Stimulated activated naive B cell treated with anti-CD40 and anti-IgM and Interleukin-4, amounts not matched to agents 10 μg/mL and 1 μg/mL and 100 μg/mL, for 72 hours (primary cell): ENCODE results near the gene CEP170B.
"Not testable (repeated sequence)": the region's sequence is repeated elsewhere in the genome, so short reads cannot be mapped to it uniquely, and the experiment has no call there.

Experiments
- ATAC-seq, 2 donors: fragments of 150-1000 bp; cut with Tn5 transposase; replicated peaks; 2 replicates each; pipeline ENCODE4 v1.10.0; 2021; ENCODE audit warnings: moderate library complexity in 1 of 2
- DNase-seq: peaks from one replicate; pipeline ENCODE4 v3.0.0; 2021
- H3K27ac Mint-ChIP-seq: one replicate; pipeline ENCODE4 v1.8.0; 2022; ENCODE audit warnings: mild to moderate bottlenecking, mixed read lengths
- H3K27me3 Mint-ChIP-seq, 2 donors: one replicate each; pipeline ENCODE4 v1.8.0; 2022; ENCODE audit warnings: mixed read lengths in 2 of 2
- H3K36me3 Mint-ChIP-seq, 2 donors: one replicate each; pipeline ENCODE4 v1.8.0; 2022; ENCODE audit warnings: mixed read lengths in 2 of 2, mild to moderate bottlenecking in 1 of 2
- H3K4me1 Mint-ChIP-seq, 2 donors: one replicate each; pipeline ENCODE4 v1.8.0; 2022; ENCODE audit warnings: mixed read lengths in 2 of 2, mild to moderate bottlenecking in 1 of 2
- H3K4me3 Mint-ChIP-seq, 2 donors: one replicate each; pipeline ENCODE4 v1.8.0; 2022; ENCODE audit warnings: mild to moderate bottlenecking in 2 of 2, mixed read lengths in 2 of 2, moderate library complexity in 1 of 2
- H3K9me3 Mint-ChIP-seq, 2 donors: one replicate each; pipeline ENCODE4 v1.8.0; 2022; ENCODE audit warnings: mixed read lengths in 2 of 2, mild to moderate bottlenecking in 1 of 2

The CEP170B gene

DNA sequence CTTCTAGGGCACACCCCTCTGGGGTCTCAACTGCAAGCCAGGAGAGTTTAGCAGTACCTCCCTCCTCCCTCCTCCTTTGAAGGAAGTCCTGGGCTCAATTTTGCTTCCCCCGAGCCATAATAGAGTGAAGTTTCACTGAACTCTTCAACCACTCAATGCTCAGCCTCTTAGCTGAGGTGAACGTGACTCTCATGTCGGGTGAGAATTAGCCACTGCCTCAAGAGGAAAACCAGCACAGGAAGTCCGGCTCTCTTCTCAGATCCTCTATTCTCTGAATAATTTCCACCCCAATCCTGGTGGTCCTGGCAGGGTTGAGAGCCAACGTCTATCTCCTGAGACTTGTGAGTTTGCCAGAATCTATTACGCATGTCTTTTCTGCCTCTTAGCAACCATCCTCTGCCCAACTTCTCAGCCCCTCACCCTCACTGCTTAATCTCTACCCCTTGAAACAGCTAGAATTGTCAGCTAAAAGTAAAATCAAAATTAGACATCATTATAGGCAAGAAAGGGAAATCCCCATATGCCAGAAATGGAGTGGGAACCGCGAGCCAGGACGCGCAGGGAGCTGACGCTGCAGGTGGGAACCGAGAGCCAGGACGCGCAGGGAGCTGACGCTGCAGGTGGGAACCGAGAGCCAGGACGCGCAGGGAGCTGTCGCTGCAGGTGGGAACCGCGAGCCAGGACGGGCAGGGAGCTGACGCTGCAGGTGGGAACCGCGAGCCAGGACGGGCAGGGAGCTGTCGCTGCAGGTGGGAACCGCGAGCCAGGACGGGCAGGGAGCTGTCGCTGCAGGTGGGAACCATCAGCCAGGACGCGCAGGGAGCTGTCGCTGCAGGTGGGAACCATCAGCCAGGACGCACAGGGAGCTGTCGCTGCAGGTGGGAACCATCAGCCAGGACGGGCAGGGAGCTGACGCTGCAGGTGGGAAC lies 39.8 kb downstream of the CEP170B start:
- peaks cover 20 to 27% of the 10 kb centered on the region in 2 donors for H3K27me3 Mint-ChIP-seq
- not testable (repeated sequence) for H3K4me3 Mint-ChIP-seq, DNase-seq, H3K9me3 Mint-ChIP-seq, H3K27ac Mint-ChIP-seq, H3K36me3 Mint-ChIP-seq
- ATAC-seq = peak in 1 of 2 donors; percentile 55
- H3K4me1 Mint-ChIP-seq = peaks cover 5 to 10% of the 10 kb centered on the region in 2 donors

DNA sequence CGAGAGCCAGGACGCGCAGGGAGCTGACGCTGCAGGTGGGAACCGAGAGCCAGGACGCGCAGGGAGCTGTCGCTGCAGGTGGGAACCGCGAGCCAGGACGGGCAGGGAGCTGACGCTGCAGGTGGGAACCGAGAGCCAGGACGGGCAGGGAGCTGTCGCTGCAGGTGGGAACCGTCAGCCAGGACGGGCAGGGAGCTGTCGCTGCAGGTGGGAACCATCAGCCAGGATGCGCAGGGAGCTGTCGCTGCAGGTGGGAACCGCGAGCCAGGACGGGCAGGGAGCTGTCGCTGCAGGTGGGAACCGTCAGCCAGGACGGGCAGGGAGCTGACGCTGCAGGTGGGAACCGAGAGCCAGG lies 40.5 kb downstream of the CEP170B start:
- not testable (repeated sequence) for H3K9me3 Mint-ChIP-seq, H3K36me3 Mint-ChIP-seq, H3K4me3 Mint-ChIP-seq, H3K27ac Mint-ChIP-seq, DNase-seq, ATAC-seq
- Mint-ChIP-seq H3K27me3 (peaks cover 24 to 27% of the 10 kb centered on the region in 2 donors), H3K4me1 (peaks cover 5 to 10% of the 10 kb centered on the region in 2 donors)

DNA sequence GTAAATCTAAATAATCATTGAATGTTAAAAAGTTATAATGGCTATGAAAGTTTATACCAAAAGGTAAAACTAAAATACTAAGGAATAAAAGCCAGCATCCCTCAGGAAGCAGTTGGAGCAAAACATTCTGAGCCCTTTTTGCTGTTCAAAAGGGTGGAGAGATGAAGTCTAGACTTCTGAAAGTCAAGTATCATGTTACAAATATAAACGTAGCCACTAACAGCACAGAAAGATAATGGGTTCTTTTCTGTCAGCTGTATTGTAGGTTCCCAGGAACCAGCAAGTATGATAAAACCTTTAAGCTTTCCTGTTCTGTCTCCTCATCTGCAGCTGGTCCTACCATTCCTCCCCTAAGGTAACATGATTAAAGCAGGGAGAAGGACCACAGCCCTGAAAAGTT lies 43.2 kb downstream of the CEP170B start:
- peaks cover 5 to 10% of the 10 kb centered on the region in 2 donors for H3K4me1 Mint-ChIP-seq
- ATAC-seq (no peak), DNase-seq (no peak)
- peaks cover 2 to 9% of the 10 kb centered on the region in 2 donors for H3K36me3 Mint-ChIP-seq
- H3K27me3 Mint-ChIP-seq = peaks cover 24 to 30% of the 10 kb centered on the region in 2 donors
- H3K4me3 Mint-ChIP-seq = no peak overlapping the region
- no peak overlapping the region for H3K27ac Mint-ChIP-seq
- H3K9me3 Mint-ChIP-seq = peaks cover 2 to 12% of the 10 kb centered on the region in 2 donors

DNA sequence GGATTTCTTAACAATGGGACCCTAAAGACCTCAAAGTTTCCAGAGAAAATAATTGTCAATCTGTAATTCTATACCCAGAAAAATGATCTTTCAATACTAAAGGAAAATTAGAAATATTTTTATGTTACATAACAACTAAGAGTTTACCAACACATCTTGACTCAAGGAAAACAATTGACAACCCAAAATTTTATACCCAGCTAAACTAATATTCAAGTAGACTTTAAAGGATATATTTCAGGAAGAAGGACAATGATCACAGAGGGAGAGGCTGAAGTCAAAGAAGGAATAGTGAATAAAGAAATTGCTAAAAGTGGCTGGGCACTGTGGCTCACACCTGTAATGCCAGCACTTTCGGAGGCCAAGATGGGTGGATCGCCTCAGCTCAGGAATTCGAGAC lies 47.0 kb downstream of the CEP170B start:
- H3K4me3 Mint-ChIP-seq = no peak overlapping the region
- H3K9me3 Mint-ChIP-seq = peaks cover 2 to 12% of the 10 kb centered on the region in 2 donors
- H3K4me1 Mint-ChIP-seq = no peaks in the 10 kb centered on the region
- H3K27me3 Mint-ChIP-seq = peaks cover 4 to 17% of the 10 kb centered on the region in 2 donors
- DNase-seq (no peak), ATAC-seq (no peak)
- H3K27ac Mint-ChIP-seq = no peak overlapping the region
- peaks cover 2 to 9% of the 10 kb centered on the region in 2 donors for H3K36me3 Mint-ChIP-seq

DNA sequence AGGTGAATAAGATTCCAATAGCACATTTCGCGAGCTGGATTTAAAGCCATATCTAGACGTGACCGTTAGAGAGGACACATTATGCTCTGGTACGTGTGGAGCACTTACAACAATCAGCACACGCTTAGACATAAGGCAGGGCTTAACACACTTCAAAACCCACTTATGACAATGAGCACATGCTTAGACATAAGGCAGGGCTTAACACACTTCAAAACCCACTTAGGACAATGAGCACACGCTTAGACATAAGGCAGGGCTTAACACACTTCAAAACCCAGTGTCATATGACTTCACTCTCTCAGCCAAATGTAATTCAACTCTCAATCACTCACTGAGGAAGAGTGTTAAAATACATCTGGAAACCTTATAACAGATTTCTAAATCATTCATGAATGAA lies 48.4 kb downstream of the CEP170B start:
- H3K27ac Mint-ChIP-seq = no peak overlapping the region
- H3K9me3 Mint-ChIP-seq = peaks cover 2 to 12% of the 10 kb centered on the region in 2 donors
- no peaks in the 10 kb centered on the region for H3K4me1 Mint-ChIP-seq
- peaks cover 0 to 12% of the 10 kb centered on the region in 2 donors for H3K27me3 Mint-ChIP-seq
- DNase-seq (no peak), ATAC-seq (no peak)
- H3K36me3 Mint-ChIP-seq = peaks cover 2 to 9% of the 10 kb centered on the region in 2 donors
- H3K4me3 Mint-ChIP-seq = no peak overlapping the region

DNA sequence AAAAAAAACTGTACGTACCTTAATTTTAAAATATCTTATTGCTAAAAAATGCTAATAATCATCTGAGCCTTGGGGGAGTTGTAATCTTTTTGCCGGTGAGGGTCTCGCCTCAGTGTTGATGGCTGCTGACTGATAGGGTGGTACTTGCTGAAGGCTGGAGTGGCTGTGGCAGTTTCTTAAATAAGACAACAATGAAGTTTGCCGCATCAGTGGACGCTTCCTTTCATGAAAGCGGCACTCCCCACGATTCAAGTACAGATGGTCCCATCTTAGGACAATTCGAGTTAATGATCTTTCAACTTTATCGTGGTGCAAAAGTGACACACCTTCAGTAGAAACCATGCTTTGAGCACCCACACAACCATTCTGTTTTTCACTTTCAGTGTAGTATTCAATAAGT lies 52.0 kb downstream of the CEP170B start:
- ATAC-seq (no peak), DNase-seq (no peak)
- Mint-ChIP-seq H3K27me3 (no peaks in the 10 kb centered on the region), H3K27ac (no peak overlapping the region), H3K9me3 (peaks cover under 1 to 2% of the 10 kb centered on the region in 2 donors), H3K4me3 (no peak overlapping the region), H3K4me1 (peaks cover 4 to 13% of the 10 kb centered on the region in 2 donors), H3K36me3 (peaks cover under 1 to 1% of the 10 kb centered on the region in 2 donors)

DNA sequence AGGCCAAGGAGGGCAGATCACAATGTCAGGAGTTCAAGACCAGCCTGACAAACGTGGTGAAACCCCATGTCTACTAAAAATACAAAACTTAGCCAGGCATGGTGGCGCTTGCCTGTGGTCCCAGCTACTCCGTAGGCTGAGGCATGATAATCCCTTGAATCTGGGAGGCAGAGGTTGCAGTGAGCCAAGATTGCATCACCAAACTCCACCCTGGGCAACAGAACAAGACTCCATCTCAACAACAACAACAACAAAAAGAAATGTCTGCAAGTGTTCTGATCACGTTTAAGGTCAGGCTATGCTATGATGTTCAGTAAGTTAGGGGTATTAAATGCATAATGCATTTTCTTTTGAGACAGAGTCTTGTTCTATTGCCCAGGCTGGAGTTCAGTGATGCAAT lies 52.9 kb downstream of the CEP170B start:
- ATAC-seq = no peak
- no peak overlapping the region for H3K27ac Mint-ChIP-seq

DNA sequence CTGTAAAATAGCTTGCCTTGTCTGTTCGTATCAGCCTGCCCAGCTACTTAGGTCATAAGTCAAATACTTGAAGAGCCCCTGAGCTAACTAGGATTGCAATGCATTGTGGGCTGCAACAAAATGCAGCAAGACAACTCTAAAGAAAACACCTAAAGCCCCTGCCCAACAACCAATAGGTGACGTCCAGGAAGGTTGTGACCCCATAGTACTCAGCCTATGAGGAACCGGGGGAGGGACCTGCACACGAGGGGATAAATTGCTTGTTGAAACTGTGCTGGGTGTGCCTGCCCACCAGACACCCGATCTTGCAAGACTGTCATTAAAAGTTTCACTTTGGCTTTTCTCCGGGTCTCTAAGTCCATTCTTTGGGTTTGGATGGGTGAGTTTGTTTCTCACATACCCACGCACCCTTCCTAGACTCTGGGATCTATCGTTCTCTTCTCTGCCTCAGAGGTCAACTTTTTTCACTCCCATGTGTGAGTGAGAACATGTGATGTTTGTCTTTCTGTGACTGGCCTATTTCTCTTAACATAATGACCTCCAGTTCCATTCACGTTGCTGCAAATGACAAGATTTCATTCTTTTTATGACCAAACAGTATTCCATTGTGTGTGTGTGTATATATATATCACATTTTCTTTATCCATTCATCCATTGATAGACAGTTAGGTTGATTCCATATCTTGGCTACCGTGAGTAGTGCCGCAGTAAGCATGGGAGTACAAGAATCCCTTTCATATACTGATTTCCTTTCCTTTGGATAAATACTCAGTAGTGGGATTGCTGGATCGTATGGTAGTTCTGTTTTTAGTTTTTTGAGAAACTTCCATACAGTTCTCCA lies 54.3 kb downstream of the CEP170B start:
- H3K9me3 Mint-ChIP-seq, H3K4me3 Mint-ChIP-seq, H3K36me3 Mint-ChIP-seq, DNase-seq, ATAC-seq, H3K27ac Mint-ChIP-seq, H3K27me3 Mint-ChIP-seq: not testable (repeated sequence)
- H3K4me1 Mint-ChIP-seq = peaks cover 17 to 36% of the 10 kb centered on the region in 2 donors

More for the DNA sequence above, 52.9 kb downstream of the CEP170B start:
- H3K4me3 Mint-ChIP-seq = no peak overlapping the region
- no peaks in the 10 kb centered on the region for H3K27me3 Mint-ChIP-seq
- H3K36me3 Mint-ChIP-seq = no peaks in the 10 kb centered on the region
- peaks cover 9 to 22% of the 10 kb centered on the region in 2 donors for H3K4me1 Mint-ChIP-seq
- H3K9me3 Mint-ChIP-seq = no peaks in the 10 kb centered on the region
- no peak for DNase-seq

DNA sequence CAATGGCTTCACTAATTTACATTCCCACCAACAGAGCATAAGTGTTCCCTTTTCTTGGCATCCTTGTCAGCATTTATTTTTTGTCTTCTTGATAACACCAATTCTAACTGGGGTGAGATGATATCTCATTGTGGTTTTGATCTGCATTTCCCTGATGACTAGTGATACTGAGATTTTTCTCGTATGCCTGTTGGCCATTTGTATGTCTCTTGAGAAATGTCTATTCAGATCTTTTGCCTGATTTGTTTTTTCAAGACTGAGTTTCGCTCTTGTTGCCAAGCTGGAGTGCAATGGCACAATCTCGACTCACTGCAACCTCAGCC lies 54.9 kb downstream of the CEP170B start:
- peaks cover 0 to 4% of the 10 kb centered on the region in 2 donors for H3K9me3 Mint-ChIP-seq
- H3K27ac Mint-ChIP-seq = no peak overlapping the region
- no peaks in the 10 kb centered on the region for H3K27me3 Mint-ChIP-seq
- DNase-seq (no peak), ATAC-seq (no peak)
- H3K36me3 Mint-ChIP-seq = peaks cover 0 to 4% of the 10 kb centered on the region in 2 donors
- no peak overlapping the region for H3K4me3 Mint-ChIP-seq
- peaks cover 22 to 42% of the 10 kb centered on the region in 2 donors for H3K4me1 Mint-ChIP-seq

DNA sequence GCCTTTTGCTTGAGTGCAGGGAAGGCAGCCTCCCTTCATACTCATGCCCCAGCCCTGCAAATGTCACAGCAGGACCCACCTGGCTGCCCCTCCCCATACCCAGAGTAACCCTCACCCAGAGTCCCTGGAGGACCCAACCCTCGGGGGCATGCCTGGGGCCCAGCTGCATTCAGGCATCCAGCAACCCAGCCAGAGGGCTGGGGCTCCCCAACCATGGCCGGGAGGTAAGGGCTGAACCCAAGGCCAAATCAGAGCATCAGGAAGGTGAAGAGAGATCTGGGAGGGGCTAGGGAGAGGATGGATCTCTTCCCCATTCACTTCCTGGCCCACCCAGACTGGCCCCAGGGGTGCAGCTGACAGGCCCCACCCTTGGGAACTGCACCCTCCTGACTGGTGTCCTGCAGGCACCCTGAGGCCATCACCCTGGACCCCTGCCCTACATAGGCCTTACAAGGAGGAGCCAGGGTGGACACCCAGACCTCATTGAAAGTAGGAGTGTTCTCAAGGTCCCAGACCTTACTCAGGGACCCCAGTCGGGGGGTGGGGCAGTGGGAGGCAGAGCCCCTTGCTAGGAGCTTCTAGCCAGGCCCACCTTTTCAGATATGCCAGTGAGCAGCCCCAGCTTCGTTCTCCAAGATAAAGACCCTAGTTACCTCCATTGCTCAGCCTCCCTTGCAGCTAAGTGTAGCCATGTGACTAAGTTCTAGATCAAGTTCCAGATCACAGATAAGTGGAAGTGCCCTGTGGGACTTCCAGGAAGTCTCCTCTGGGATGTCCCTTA lies 58.8 kb downstream of the CEP170B start:
- Mint-ChIP-seq H3K9me3 (peaks cover 0 to 4% of the 10 kb centered on the region in 2 donors), H3K27me3 (no peaks in the 10 kb centered on the region), H3K27ac (peak overlapping the region; percentile 87), H3K36me3 (peaks cover under 1 to 9% of the 10 kb centered on the region in 2 donors), H3K4me1 (peaks cover 46 to 76% of the 10 kb centered on the region in 2 donors), H3K4me3 (peak overlapping the region; percentile 89 to 90)
- DNase-seq = no peak
- no peak for ATAC-seq

DNA sequence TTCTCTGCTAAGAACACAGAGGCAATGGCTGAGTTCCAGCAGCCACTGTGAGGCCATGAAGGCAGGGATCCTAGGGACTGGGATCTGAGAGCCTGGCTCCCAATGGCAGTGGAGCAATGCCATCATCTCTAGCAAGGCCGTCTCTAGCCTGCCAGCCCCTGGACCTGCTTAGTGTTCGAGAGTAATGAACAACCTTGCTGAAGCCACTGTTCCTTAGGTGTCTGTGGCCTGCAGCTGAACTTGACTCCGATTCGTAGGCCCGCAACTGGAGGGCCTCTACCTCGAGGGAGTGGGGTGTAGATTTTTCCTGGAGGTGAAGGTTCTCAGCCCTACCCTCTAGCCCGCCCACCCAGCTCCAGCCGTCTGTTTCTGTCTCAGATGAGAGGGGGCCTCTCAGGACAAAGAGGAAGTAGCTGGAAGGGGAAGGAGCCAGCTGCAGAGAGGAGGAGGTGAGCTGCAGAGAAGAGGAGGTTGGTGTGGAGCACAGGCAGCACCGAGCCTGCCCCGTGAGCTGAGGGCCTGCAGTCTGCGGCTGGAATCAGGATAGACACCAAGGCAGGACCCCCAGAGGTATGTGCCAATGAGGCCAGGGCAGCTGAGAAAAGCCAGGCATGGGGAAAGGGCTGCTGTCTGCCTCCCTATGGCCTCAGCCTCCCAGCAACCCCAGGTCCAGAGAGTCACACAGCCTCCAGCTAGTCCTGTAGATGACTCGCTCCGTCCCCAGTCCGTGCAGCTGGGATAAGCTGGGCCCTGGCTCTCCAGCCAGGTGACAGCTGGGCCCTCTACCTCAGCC lies 59.5 kb downstream of the CEP170B start, which contains the start of gene PLD4:
TSS of gene PLD4 (plus strand) at position 459 of the 793 bp plus-strand sequence. CDS start 2,262 bp downstream, outside the sequence.
- Mint-ChIP-seq H3K36me3 (peaks cover 3 to 17% of the 10 kb centered on the region in 2 donors), H3K4me3 (peak within 1 kb of the TSS; percentile 89 to 90), H3K4me1 (peaks cover 48 to 76% of the 10 kb centered on the region in 2 donors), H3K9me3 (peaks cover 0 to 4% of the 10 kb centered on the region in 2 donors), H3K27ac (peak within 1 kb of the TSS; percentile 87), H3K27me3 (no peaks in the 10 kb centered on the region)
- DNase-seq (peak; percentile 55), ATAC-seq (peak; percentile 56 to 57)

DNA sequence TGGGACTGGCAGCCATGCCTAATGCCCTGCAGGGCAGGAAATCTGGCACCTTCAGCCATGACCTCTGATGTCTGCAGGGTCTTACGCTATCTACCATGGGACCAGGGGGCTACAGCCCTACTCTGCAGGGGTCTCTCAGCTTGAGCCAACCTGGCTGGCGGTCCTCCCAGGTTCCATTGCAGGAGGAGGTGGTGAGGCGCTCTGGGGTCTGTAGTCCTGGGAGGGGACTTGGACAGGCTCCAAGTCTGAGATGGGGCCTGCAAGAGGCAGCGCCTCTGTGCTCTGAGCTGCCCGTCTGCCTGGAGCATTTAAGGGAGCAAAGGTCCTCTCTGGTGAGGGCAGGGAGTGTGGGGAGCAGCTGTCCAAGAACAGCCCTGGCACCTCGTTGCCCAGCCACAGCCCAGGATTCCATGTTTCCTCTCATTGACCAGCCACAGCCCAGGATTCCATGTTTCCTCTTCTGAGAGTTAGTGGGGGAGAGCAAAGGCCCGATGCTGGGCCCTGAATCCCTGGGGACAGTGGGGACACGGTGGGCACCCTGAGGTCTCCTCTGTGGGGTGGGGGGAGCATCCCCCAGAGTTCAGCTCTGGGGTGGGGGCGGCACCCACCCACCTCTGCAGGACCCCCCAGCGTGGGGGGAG lies 60.3 kb downstream of the CEP170B start:
- Mint-ChIP-seq H3K27me3 (no peaks in the 10 kb centered on the region), H3K4me3 (peak overlapping the region; percentile 89 to 90), H3K9me3 (peaks cover 0 to 4% of the 10 kb centered on the region in 2 donors), H3K36me3 (peaks cover 3 to 21% of the 10 kb centered on the region in 2 donors), H3K4me1 (peaks cover 45 to 68% of the 10 kb centered on the region in 2 donors), H3K27ac (peak overlapping the region; percentile 42)
- DNase-seq = no peak
- no peak for ATAC-seq
